HepG2 (cell line): Measurements from ENCODE around the gene SLC25A20. TPM values are rescaled to one million over a fixed set of nuclear protein-coding genes. Genes with fewer than 3 reads are reported as not detected.

Experiments
- ADNP ChIP-seq: sonication (generic); formaldehyde crosslinking; IDR thresholded peaks from 2 replicates; pipeline ENCODE4 v1.4.0; 2020; ENCODE audit warnings: missing genetic modification reagents
- ARNT2 ChIP-seq: sonication (generic); formaldehyde crosslinking; IDR thresholded peaks from 2 replicates; pipeline ENCODE4 v1.8.0; 2022; ENCODE audit warnings: mild to moderate bottlenecking, low read depth, missing genetic modification reagents, moderate library complexity
- FOXK1 ChIP-seq: sonication (generic); formaldehyde crosslinking; IDR thresholded peaks from 2 replicates; pipeline ENCODE4 v1.4.0; 2020; ENCODE audit warnings: low read depth, missing genetic modification reagents, borderline replicate concordance
- GATAD1 ChIP-seq: IDR thresholded peaks from 2 replicates; pipeline ENCODE4 v1.6.1; 2016; ENCODE audit warnings: missing genetic modification reagents, missing compliant biosample characterization
- HNRNPK ChIP-seq: fragments of 200-400 bp; formaldehyde crosslinking; IDR thresholded peaks from 2 replicates; pipeline ENCODE4 v1.6.1; 2018; ENCODE audit warnings: low read length, low read depth, moderate library complexity, mild to moderate bottlenecking; ENCODE audit not compliant: poor library complexity, severe bottlenecking
- KDM3A ChIP-seq: IDR thresholded peaks from 2 replicates; pipeline ENCODE4 v1.6.1; 2018; ENCODE audit warnings: low read depth, missing compliant biosample characterization
- MBD4 ChIP-seq: IDR thresholded peaks from 2 replicates; pipeline ENCODE4 v1.6.1; 2012; ENCODE audit warnings: low read length, inconsistent platforms, borderline replicate concordance
- NFYB ChIP-seq: sonication (generic); formaldehyde crosslinking; IDR thresholded peaks from 2 replicates; pipeline ENCODE4 v1.4.0; 2020; ENCODE audit warnings: missing genetic modification reagents
- ONECUT2 ChIP-seq: sonication (generic); formaldehyde crosslinking; IDR thresholded peaks from 2 replicates; pipeline ENCODE4 v1.4.0; 2020; ENCODE audit warnings: missing genetic modification reagents
- PCBP1 ChIP-seq: fragments of 200-400 bp; formaldehyde crosslinking; IDR thresholded peaks from 2 replicates; pipeline ENCODE4 v1.6.1; 2017; ENCODE audit warnings: mild to moderate bottlenecking, low read depth, low read length, borderline replicate concordance
- SALL2 ChIP-seq: sonication (generic); formaldehyde crosslinking; IDR thresholded peaks from 2 replicates; pipeline ENCODE4 v1.8.1; 2023; ENCODE audit warnings: mild to moderate bottlenecking, missing genetic modification reagents, inconsistent platforms
- SRSF9 ChIP-seq: fragments of 200-400 bp; formaldehyde crosslinking; IDR thresholded peaks from 2 replicates; pipeline ENCODE4 v1.6.1; 2018; ENCODE audit warnings: borderline replicate concordance, mild to moderate bottlenecking, low read depth, low read length; ENCODE audit not compliant: insufficient read depth, poor library complexity, severe bottlenecking
- TBL1XR1 ChIP-seq: fragments of 150-350 bp; IDR thresholded peaks from 2 replicates; pipeline ENCODE4 v1.6.1; 2014; ENCODE audit warnings: borderline replicate concordance, low read length; ENCODE audit not compliant: partially characterized antibody
- UBTF ChIP-seq: sonication (generic); formaldehyde crosslinking; IDR thresholded peaks from 2 replicates; pipeline ENCODE4 v1.4.0; 2020; ENCODE audit warnings: mild to moderate bottlenecking, missing genetic modification reagents
- ZNF225 ChIP-seq: sonication (generic); formaldehyde crosslinking; IDR thresholded peaks from 2 replicates; pipeline ENCODE4 v1.4.0; 2020; ENCODE audit warnings: mild to moderate bottlenecking, missing genetic modification reagents
- ZNF263 ChIP-seq: sonication (generic); formaldehyde crosslinking; IDR thresholded peaks from 2 replicates; pipeline ENCODE4 v1.4.0; 2020; ENCODE audit warnings: missing genetic modification reagents
- ZNF512B ChIP-seq: sonication (generic); formaldehyde crosslinking; IDR thresholded peaks from 2 replicates; pipeline ENCODE4 v1.5.1; 2020; ENCODE audit warnings: missing genetic modification reagents, mild to moderate bottlenecking, borderline replicate concordance
- ZSCAN29 ChIP-seq: sonication (generic); formaldehyde crosslinking; conservative IDR thresholded peaks from 2 replicates; pipeline ENCODE4 v1.4.0; 2020; ENCODE audit warnings: mild to moderate bottlenecking, missing genetic modification reagents
- polyA plus RNA-seq, 8 experiments: library from polyadenylated mRNA; depleted of rRNA in 3 of 8; stranded (reverse) in 7 of 8; unstranded in 1 of 8; fragments of >200 nt; fragmentation: Illumina TruSeq in 4 of 8; extraction: Trizol in 4 of 8; gene quantifications; 2 replicates each; pipeline versions ENCODE4 v1.2.1 to v1.2.3, GENCODE V29; 2011 to 2016; ENCODE audit warnings: low read depth in 4 of 8, missing spikeins in 1 of 8, mixed read lengths in 1 of 8; ENCODE audit not compliant: insufficient read depth in 1 of 8
- total RNA-seq, 5 experiments: library from RNA; depleted of rRNA; stranded (reverse); fragments of >200 nt; fragmentation: Illumina TruSeq; extraction: Trizol; gene quantifications; 2 replicates each; pipeline ENCODE4 v1.2.3, GENCODE V29; 2016; ENCODE audit warnings: low read depth in 1 of 5
- TF ChIP-seq, protein P1 (sequence below): sonication (generic); formaldehyde crosslinking; IDR thresholded peaks from 2 replicates; pipeline ENCODE4 v1.5.1; 2020; ENCODE audit warnings: missing genetic modification reagents, mild to moderate bottlenecking, borderline replicate concordance
- TF ChIP-seq, protein P2 (sequence below): sonication (generic); formaldehyde crosslinking; IDR thresholded peaks from 2 replicates; pipeline ENCODE4 v1.5.0; 2020; ENCODE audit warnings: missing genetic modification reagents

SLC25A20 gene
- total and polyA plus RNA-seq, 2 of the 13 experiments (the other 11 are each of a cell fraction or from before 2014, with no cell fraction given): 21.1 to 26.6 TPM

- TF ChIP-seq ZNF512B (CRISPR knock-in tag) (no peak), UBTF (CRISPR knock-in tag) (0 out of 2 replicates have a peak, but pooled peaks have one; percentile 44), ZNF263 (CRISPR knock-in tag) (peak; percentile 56), TBL1XR1 (peak; percentile 53), KDM3A (CRISPR knock-in tag) (no peak), FOXK1 (CRISPR knock-in tag) (peak; percentile 80), SRSF9 (no peak), ARNT2 (CRISPR knock-in tag) (0 out of 2 replicates have a peak, but pooled peaks have one; percentile 45), HNRNPK (peak; percentile 24), ZNF225 (0 out of 2 replicates have a peak, but pooled peaks have one; percentile 28), GATAD1 (CRISPR knock-in tag) (peak; percentile 66; the same call in 1 of the 2 replicates), ADNP (CRISPR knock-in tag) (peak; percentile 95), ONECUT2 (CRISPR knock-in tag) (no peak), NFYB (CRISPR knock-in tag) (0 out of 2 replicates have a peak, but pooled peaks have one; percentile 18), ZSCAN29 (no peak), PCBP1 (no peak), MBD4 (no peak), SALL2 (CRISPR knock-in tag) (0 out of 2 replicates have a peak, but pooled peaks have one; percentile 56)
- TF ChIP-seq, protein P1, sequence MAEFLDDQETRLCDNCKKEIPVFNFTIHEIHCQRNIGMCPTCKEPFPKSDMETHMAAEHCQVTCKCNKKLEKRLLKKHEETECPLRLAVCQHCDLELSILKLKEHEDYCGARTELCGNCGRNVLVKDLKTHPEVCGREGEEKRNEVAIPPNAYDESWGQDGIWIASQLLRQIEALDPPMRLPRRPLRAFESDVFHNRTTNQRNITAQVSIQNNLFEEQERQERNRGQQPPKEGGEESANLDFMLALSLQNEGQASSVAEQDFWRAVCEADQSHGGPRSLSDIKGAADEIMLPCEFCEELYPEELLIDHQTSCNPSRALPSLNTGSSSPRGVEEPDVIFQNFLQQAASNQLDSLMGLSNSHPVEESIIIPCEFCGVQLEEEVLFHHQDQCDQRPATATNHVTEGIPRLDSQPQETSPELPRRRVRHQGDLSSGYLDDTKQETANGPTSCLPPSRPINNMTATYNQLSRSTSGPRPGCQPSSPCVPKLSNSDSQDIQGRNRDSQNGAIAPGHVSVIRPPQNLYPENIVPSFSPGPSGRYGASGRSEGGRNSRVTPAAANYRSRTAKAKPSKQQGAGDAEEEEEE (CRISPR knock-in tag): 0 out of 2 replicates have a peak, but pooled peaks have one; percentile 80
- TF ChIP-seq, protein P2, sequence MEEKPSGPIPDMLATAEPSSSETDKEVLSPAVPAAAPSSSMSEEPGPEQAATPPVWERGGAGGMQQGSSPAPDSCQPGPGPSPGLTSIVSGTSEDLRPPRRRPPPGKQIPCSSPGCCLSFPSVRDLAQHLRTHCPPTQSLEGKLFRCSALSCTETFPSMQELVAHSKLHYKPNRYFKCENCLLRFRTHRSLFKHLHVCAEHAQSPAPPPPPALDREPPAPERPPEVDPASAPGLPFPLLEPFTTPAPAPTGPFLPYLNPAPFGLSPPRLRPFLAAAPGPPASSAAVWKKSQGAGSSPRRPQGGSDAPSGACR (CRISPR knock-in tag): 0 out of 2 replicates have a peak, but pooled peaks have one; percentile 34
Measured at GRCh38 chr3:48898383-48899234, at the start of gene SLC25A20 (continued).
